Mesothelial cell of epicardium (in vitro differentiated cells): ENCODE data around the gene SESN2. TPM values are rescaled to one million over a fixed set of nuclear protein-coding genes. Genes with fewer than 3 reads are reported as not detected.

ENCODE experiments used
- DNase-seq, 2 experiments: peaks; one replicate each; pipeline ENCODE4 v3.0.0; 2021; ENCODE audit warnings: low spot score in 2 of 2; ENCODE audit not compliant: unreplicated experiment in 2 of 2
- H3K27ac Mint-ChIP-seq: 2 replicates; pipeline ENCODE4 v1.8.0; 2021; ENCODE audit warnings: mixed read lengths
- H3K27me3 Mint-ChIP-seq: 2 replicates; pipeline ENCODE4 v1.8.0; 2021; ENCODE audit warnings: low read depth, mixed read lengths
- H3K36me3 Mint-ChIP-seq: 2 replicates; pipeline ENCODE4 v1.8.0; 2021; ENCODE audit warnings: mixed read lengths
- H3K4me1 Mint-ChIP-seq: 2 replicates; pipeline ENCODE4 v1.8.0; 2021; ENCODE audit warnings: mixed read lengths
- H3K4me3 Mint-ChIP-seq: 2 replicates; pipeline ENCODE4 v1.8.0; 2021; ENCODE audit warnings: mild to moderate bottlenecking, moderate library complexity, mixed read lengths
- H3K9me3 Mint-ChIP-seq: 2 replicates; pipeline ENCODE4 v1.8.0; 2021; ENCODE audit warnings: mixed read lengths
- CTCF ChIP-seq: fragments of 200-600 bp; sonication (generic); IDR thresholded peaks from one replicate; pipeline ENCODE4 v1.5.0; 2021; ENCODE audit warnings: antibody characterized with exemption; ENCODE audit not compliant: unreplicated experiment
- total RNA-seq: library from RNA; stranded (reverse); gene quantifications from 3 replicates; pipeline ENCODE4 v1.2.1, GENCODE V29; 2021

Gene SESN2
- total RNA-seq, 1 donor from 2014 or later, result 21.4 TPM

DNA sequence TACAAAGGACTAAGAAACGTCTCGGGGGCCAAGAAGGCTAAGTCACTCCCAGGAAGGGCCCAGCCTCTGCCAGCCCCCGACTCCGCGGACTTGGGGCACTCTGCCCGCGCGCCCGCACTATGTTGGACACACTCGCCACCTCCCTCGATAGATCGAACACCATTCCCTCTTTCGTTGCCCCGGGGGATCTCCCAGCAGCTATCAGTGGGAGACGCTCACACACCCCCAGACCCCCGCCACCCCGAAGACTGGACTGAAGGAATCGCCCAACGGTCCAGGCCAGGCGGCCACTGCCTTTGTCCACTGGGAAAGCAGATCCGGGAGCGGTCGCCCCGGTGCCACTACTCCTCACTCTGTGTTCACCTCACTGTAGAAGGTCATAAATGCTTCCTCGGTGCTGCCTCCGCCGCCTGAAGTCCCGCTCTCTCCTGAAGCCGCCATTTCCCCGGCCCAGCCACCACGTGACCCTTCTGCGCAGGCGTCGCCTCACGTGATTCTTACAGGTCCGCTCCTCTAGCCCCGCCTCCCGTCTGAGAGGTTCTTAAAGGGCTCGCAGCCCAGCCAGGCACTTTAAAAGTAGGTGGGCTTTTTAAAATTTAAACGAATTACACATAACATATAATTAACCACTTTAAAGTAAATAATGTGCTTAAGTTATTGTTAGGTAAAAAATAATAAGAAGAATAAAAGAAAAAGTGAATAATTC, 26.6 kb upstream of the SESN2 start, which contains the start of gene DNAJC8:
Gene DNAJC8 (minus strand): TSS at position 472 of the 706 bp plus-strand sequence. CDS start 31 bp downstream, at position 441.
- Mint-ChIP-seq H3K9me3 (no peaks in the 10 kb centered on the region), H3K4me1 (peaks cover 9% of the 10 kb centered on the region)

GRCh38 chr1:28233264-28233606, 26.1 kb upstream of the SESN2 start:
- H3K4me3 Mint-ChIP-seq, result peak overlapping the region; percentile 48
- no peaks in the 10 kb centered on the region for H3K9me3 Mint-ChIP-seq
- H3K27ac Mint-ChIP-seq, result peak overlapping the region; percentile 25
- peaks cover 9% of the 10 kb centered on the region for H3K4me1 Mint-ChIP-seq
- H3K36me3 Mint-ChIP-seq, result peaks cover 5% of the 10 kb centered on the region
- TF ChIP-seq CTCF, result no peak
- no peaks in the 10 kb centered on the region for H3K27me3 Mint-ChIP-seq
- DNase-seq, result no peak

More for the DNA sequence above, 26.6 kb upstream of the SESN2 start, which contains the start of gene DNAJC8:
- TF ChIP-seq CTCF, result no peak
- H3K27ac Mint-ChIP-seq, result peak within 1 kb of the TSS; percentile 100
- peak; percentile 93 to 94 for DNase-seq
- peaks cover 5% of the 10 kb centered on the region for H3K36me3 Mint-ChIP-seq
- H3K4me3 Mint-ChIP-seq, result peak within 1 kb of the TSS; percentile 99
- H3K27me3 Mint-ChIP-seq, result no peaks in the 10 kb centered on the region

DNA sequence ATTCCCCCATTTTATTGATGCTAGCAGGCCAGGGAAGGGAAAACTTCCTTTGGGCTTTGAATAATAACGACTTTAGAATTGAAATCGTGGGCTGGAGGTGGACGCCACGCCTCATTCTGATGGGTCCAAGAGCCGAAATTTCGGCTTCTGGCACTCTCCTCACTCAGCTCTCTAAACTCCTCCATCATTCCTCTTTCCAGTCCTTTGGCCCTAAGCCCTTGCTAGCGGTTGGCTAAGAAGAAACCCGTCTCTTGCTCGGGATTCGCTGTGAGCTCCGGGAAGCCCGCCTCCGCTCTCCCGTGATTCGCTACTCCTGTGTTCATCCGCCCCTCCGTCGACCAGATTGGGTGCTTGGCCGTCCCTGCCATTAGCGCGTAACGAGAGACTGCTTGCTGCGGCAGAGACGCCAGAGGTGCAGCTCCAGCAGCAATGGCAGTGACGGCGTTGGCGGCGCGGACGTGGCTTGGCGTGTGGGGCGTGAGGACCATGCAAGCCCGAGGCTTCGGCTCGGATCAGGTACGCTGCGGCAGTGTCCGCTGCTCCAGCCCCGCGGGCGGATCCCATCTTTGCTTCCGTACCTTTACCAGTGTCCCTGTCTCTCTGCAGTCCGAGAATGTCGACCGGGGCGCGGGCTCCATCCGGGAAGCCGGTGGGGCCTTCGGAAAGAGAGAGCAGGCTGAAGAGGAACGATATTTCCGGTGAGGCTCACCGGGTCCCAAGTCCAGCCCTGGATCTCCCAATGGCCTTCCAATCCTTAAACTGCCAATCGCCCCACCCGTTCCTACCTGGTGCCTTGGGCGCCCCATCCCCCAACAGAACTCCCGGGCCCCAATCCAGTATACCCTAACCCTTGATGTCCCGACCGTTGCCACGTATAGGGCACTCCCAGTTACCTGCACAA, 23.3 kb upstream of the SESN2 start, which contains the start of gene ATP5IF1:
Gene ATP5IF1 (plus strand): TSS at position 370 of the 901 bp plus-strand sequence. CDS start 60 bp downstream, at position 430.
- no peaks in the 10 kb centered on the region for H3K36me3 Mint-ChIP-seq
- H3K4me3 Mint-ChIP-seq, result no peak within 1 kb of the TSS
- peaks cover 13% of the 10 kb centered on the region for H3K4me1 Mint-ChIP-seq
- TF ChIP-seq CTCF, result no peak
- no peaks in the 10 kb centered on the region for H3K9me3 Mint-ChIP-seq
- DNase-seq, result peak; percentile 86 to 93
- no peak within 1 kb of the TSS for H3K27ac Mint-ChIP-seq
- H3K27me3 Mint-ChIP-seq, result no peaks in the 10 kb centered on the region

DNA sequence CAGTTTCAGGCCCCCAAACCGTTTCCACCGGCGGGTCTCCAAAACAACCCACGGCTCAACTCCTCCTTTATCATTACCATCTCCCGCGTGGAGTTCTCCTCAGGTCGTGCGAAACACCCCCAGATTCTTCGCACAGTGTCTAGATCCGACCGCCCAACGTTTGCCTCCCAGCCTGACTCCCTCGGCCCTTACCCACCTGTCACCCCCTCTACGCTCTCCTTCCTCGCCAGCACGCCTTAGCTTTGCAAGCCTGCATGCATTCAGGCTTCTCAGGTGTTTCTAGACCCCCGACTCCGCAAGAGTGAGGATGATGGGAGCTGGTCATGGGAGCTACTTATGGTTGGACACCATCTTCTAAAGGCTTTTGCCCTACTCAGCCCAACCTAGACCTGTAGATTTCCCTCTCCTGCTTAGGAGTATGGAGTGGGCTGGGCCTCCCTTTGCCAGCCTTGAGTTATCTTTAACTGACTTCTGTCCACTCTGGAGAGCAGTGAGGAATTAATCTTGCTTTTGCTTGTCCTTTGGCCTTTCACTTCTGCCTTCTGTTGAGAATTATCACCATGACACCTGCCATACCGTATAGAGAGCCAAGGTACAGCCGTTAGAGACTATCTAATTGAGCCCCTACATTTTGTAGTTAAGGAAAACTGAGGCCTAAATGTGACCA, 22.5 kb upstream of the SESN2 start:
- H3K4me1 Mint-ChIP-seq, result peaks cover 15% of the 10 kb centered on the region
- no peaks in the 10 kb centered on the region for H3K36me3 Mint-ChIP-seq
- DNase-seq, result no peak
- no peak overlapping the region for H3K27ac Mint-ChIP-seq
- H3K27me3 Mint-ChIP-seq, result no peaks in the 10 kb centered on the region
- H3K9me3 Mint-ChIP-seq, result no peaks in the 10 kb centered on the region
- H3K4me3 Mint-ChIP-seq, result no peak overlapping the region
- no peak for TF ChIP-seq CTCF

DNA sequence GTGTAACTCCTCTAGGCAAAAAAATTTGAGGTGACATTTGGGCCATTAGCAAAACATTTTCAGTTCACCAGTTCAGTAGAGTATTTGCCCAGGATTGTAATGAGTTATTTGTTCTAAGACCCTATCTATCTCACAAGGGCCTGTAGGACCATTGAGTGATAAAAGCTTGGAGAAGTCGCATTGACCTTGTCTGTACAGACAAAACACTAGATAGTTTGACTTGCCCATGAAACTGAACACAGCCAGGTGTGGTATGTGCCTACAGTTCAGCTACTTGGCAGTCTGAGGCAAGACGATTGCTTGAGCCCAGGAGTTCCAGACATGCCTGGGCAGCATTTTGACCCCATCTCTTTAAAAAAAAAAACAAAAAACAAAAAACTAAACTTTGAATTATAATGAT, 20.3 kb upstream of the SESN2 start:
- peaks cover 10% of the 10 kb centered on the region for H3K4me1 Mint-ChIP-seq
- no peak for TF ChIP-seq CTCF
- peak overlapping the region; percentile 58 for H3K27ac Mint-ChIP-seq
- no peak for DNase-seq
- H3K9me3 Mint-ChIP-seq, result no peaks in the 10 kb centered on the region
- H3K36me3 Mint-ChIP-seq, result no peaks in the 10 kb centered on the region
- no peaks in the 10 kb centered on the region for H3K27me3 Mint-ChIP-seq
- H3K4me3 Mint-ChIP-seq, result no peak overlapping the region
